GM12872 (cell line): ENCODE data around the gene TXNL4A.

Source experiments
- CTCF ChIP-seq: IDR thresholded peaks from 3 replicates; pipeline ENCODE4 v1.5.1; 2011; ENCODE audit warnings: low read depth, mild to moderate bottlenecking, low read length, moderate library complexity; ENCODE audit not compliant: insufficient read depth

TXNL4A gene

GRCh38 chr18:79975985-79976680, 12.2 kb downstream of the TXNL4A start:
- no peak for TF ChIP-seq CTCF

- TF ChIP-seq CTCF, result no peak
Observed at GRCh38 chr18:79975043-79975442, 13.3 kb downstream of the TXNL4A start.

- TF ChIP-seq CTCF, result no peak
Observed at GRCh38 chr18:79974025-79974654, 14.2 kb downstream of the TXNL4A start.

GRCh38 chr18:79973517-79973916, 14.8 kb downstream of the TXNL4A start:
- TF ChIP-seq CTCF, result no peak

- TF ChIP-seq CTCF, result no peak
Observed at GRCh38 chr18:79972720-79973119, 15.6 kb downstream of the TXNL4A start.

GRCh38 chr18:79971986-79972385, 16.4 kb downstream of the TXNL4A start:
- no peak for TF ChIP-seq CTCF

- TF ChIP-seq CTCF, result no peak
Observed at GRCh38 chr18:79971211-79971952, 17.0 kb downstream of the TXNL4A start.
